Keratinocyte (primary cell): ENCODE data around the gene PHOX2B.

ENCODE experiments used
- EZH2 ChIP-seq: IDR thresholded peaks from one replicate; pipeline ENCODE4 v1.6.1; 2012; ENCODE audit warnings: inconsistent platforms, mild to moderate bottlenecking, low read length, moderate library complexity
- TF ChIP-seq, protein P1 (sequence below), 3 experiments: IDR thresholded peaks in 1 of 3; conservative IDR thresholded peaks in 1 of 3; optimal IDR thresholded peaks in 1 of 3; 2 replicates in 2 of 3; 3 replicates in 1 of 3; pipeline versions ENCODE3 to v1.5.1; 2011; ENCODE audit warnings: low read length in 3 of 3, mild to moderate bottlenecking in 3 of 3, moderate library complexity in 2 of 3, control low read depth in 1 of 3, inconsistent platforms in 1 of 3; ENCODE audit not compliant: insufficient read depth in 2 of 3; ENCODE audit errors: extremely low read depth in 1 of 3

DNA sequence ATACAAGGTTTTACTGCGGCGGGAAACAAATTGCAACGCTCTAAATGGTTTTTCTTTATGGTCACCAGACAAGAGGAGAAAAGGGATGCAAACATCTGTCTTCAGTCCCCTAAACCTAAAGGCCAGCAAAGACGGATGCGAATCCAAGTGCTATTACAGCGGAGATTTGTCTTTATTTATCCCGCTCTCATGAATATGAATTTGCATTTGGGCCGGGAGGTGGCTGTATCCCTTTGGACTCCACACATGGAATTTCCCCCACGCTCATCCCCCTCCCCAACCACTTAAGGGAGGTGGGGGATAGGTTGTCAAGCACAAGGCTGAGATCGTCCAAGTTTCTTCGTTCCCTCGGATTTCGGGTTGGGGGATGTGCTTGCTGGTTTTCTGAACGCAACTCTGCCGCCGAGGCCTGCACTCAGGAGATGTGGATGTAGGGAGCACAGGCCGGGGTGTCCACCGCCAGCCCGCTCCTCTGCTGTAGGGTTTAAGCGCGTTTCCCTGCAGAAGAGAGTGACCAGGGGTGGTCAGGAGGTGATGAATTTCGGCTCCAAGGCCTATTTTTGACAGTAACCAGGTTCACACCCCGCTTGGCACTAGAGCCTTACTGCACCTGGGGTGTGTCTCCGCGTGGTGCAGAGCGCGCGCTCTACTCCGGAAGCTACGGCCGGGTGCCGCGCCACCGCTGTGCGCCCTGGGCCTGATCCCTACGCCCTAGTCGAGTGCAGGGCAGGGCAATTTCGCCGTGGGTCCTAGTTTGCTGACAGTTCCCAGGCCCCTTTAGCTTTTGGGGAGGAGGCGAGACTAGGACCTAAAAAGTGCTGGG is 2.3 kb upstream of the PHOX2B start:
- TF ChIP-seq, protein P1, sequence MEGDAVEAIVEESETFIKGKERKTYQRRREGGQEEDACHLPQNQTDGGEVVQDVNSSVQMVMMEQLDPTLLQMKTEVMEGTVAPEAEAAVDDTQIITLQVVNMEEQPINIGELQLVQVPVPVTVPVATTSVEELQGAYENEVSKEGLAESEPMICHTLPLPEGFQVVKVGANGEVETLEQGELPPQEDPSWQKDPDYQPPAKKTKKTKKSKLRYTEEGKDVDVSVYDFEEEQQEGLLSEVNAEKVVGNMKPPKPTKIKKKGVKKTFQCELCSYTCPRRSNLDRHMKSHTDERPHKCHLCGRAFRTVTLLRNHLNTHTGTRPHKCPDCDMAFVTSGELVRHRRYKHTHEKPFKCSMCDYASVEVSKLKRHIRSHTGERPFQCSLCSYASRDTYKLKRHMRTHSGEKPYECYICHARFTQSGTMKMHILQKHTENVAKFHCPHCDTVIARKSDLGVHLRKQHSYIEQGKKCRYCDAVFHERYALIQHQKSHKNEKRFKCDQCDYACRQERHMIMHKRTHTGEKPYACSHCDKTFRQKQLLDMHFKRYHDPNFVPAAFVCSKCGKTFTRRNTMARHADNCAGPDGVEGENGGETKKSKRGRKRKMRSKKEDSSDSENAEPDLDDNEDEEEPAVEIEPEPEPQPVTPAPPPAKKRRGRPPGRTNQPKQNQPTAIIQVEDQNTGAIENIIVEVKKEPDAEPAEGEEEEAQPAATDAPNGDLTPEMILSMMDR (optimal IDR thresholded peaks at IDR 0.05 in 1 of 3, IDR thresholded peaks at IDR 0.05 in 1 of 3, conservative IDR thresholded peaks at IDR 0.05 in 1 of 3; ENCODE audit: extremely low read depth in 1 of 3, insufficient read depth in 2 of 3, low read length in 3 of 3) = no peak
- TF ChIP-seq EZH2 = peak; percentile 60
